K562 (cell line): ENCODE measurements around the gene WDR93. TPM values are rescaled to one million over a fixed set of nuclear protein-coding genes. Genes with fewer than 3 reads are reported as not detected.

Experiments used
- ATAC-seq: fragments of 200-7000 bp; cut with Tn5 transposase; 3 replicates; pipeline ENCODE4 v1.9.1; 2020; ENCODE audit warnings: moderate library complexity
- BruUV-seq: library from RNA; stranded (reverse); fragments of 400-500 nt; replicated peaks from 2 replicates; lab custom pipeline; 2021; lab: Mats Ljungman, UMichigan
- CTCF ChIA-PET: fragments of 300-600 bp; formaldehyde crosslinking; extraction: SDS; loops from one replicate; lab custom pipeline; 2021; ENCODE audit warnings: low intra/inter-chr PET ratio; lab: Yijun Ruan, JAX
- POLR2A ChIA-PET: fragments of 300-600, 350-650 bp; sonication (Branson Sonifier 250); formaldehyde crosslinking; extraction: SDS; loops from one replicate; lab custom pipeline; 2021; ENCODE audit warnings: antibody characterized with exemption, inconsistent platforms; lab: Yijun Ruan, JAX
- DNase-seq, 4 experiments: peaks; one replicate each; pipeline versions ENCODE4 v3.0.0 to v3.0.0-alpha.2; 2011 to 2018; ENCODE audit warnings: low spot score in 3 of 4, mixed read lengths in 3 of 4; ENCODE audit errors: extremely low read depth in 1 of 4
- FAIRE-seq: peaks from 2 replicates; lab custom pipeline; 2011; peaks lifted over from hg19 to GRCh38; lab: Jason Lieb, UNC
- H2AFZ ChIP-seq: 2 replicates; pipeline ENCODE4 v1.6.0; 2011; ENCODE audit warnings: low read depth, low read length, control low read depth, inconsistent platforms
- H3K27ac ChIP-seq: fragments of 200-600 bp; 3 replicates; pipeline ENCODE4 v1.8.0; 2011; ENCODE audit warnings: low read depth, mild to moderate bottlenecking, control low read depth, inconsistent platforms, low read length, moderate library complexity, mixed read lengths; ENCODE audit errors: extremely low read depth
- H3K27me3 ChIP-seq, 2 experiments: fragments of 300-600 bp in 1 of 2; 2 replicates in 1 of 2; 3 replicates in 1 of 2; pipeline versions ENCODE4 v1.6.0 to v1.8.0; 2011; ENCODE audit warnings: inconsistent platforms in 2 of 2, low read length in 2 of 2, mild to moderate bottlenecking in 1 of 2, mixed read lengths in 1 of 2, moderate library complexity in 1 of 2; ENCODE audit not compliant: control insufficient read depth in 2 of 2, insufficient read depth in 2 of 2
- H3K36me3 ChIP-seq: fragments of 300-600 bp; 3 replicates; pipeline ENCODE4 v1.8.0; 2011; ENCODE audit warnings: mild to moderate bottlenecking, low read length, inconsistent platforms; ENCODE audit not compliant: control insufficient read depth, insufficient read depth
- H3K4me1 ChIP-seq, 2 experiments: fragments of 200-600 bp in 1 of 2; replicated peaks in 1 of 2; 2 replicates in 1 of 2; 3 replicates in 1 of 2; pipeline versions ENCODE4 v1.5.1 to v1.8.0; 2011; ENCODE audit warnings: inconsistent platforms in 2 of 2, low read length in 2 of 2, mild to moderate bottlenecking in 1 of 2, mixed read lengths in 1 of 2, moderate library complexity in 1 of 2; ENCODE audit not compliant: control insufficient read depth in 2 of 2, insufficient read depth in 2 of 2
- H3K4me2 ChIP-seq: 2 replicates; pipeline ENCODE4 v1.6.1; 2011; ENCODE audit warnings: low read length, control low read depth, inconsistent platforms, mixed read lengths; ENCODE audit not compliant: insufficient read depth
- H3K4me3 ChIP-seq: fragments of 200-600 bp; sonication (generic), shearing (Covaris generic); 2 replicates; pipeline ENCODE4 v1.5.1; 2016; ENCODE audit warnings: control low read depth, inconsistent platforms
- H3K79me2 ChIP-seq: fragments of 200-600 bp; 3 replicates; pipeline ENCODE4 v1.8.0; 2011; ENCODE audit warnings: low read length, inconsistent platforms; ENCODE audit not compliant: control insufficient read depth, insufficient read depth
- H3K9ac ChIP-seq, 2 experiments: 2 replicates each; pipeline versions ENCODE4 v1.6.0 to v1.6.1; 2011; ENCODE audit warnings: low read depth in 2 of 2, low read length in 2 of 2, control low read depth in 1 of 2, inconsistent platforms in 1 of 2, mild to moderate bottlenecking in 1 of 2, mixed read lengths in 1 of 2; ENCODE audit not compliant: insufficient read depth in 1 of 2
- H3K9me1 ChIP-seq: one replicate; pipeline ENCODE4 v1.6.0; 2011; ENCODE audit warnings: inconsistent platforms, mild to moderate bottlenecking, low read length, moderate library complexity; ENCODE audit not compliant: control insufficient read depth, insufficient read depth
- H3K9me3 ChIP-seq: replicated peaks from 2 replicates; pipeline ENCODE4 v1.5.1; 2011; ENCODE audit warnings: low read depth, low read length, inconsistent platforms; ENCODE audit not compliant: control insufficient read depth, insufficient read depth
- H4K20me1 ChIP-seq: replicated peaks from 2 replicates; pipeline ENCODE4 v1.6.1; 2011; ENCODE audit warnings: low read length, inconsistent platforms, mixed read lengths; ENCODE audit not compliant: control insufficient read depth, insufficient read depth
- ATF6 ChIP-seq: sonication (generic); formaldehyde crosslinking; IDR thresholded peaks from 2 replicates; pipeline ENCODE4 v1.4.0; 2020; ENCODE audit warnings: mild to moderate bottlenecking, missing genetic modification reagents
- BHLHE40 ChIP-seq: IDR thresholded peaks from 2 replicates; pipeline ENCODE4 v1.6.1; 2011; ENCODE audit warnings: low read length, improper control_type of control experiment
- EP400 ChIP-seq: fragments of 450-650 bp; IDR thresholded peaks from 2 replicates; pipeline ENCODE4 v1.6.1; 2017; ENCODE audit warnings: antibody characterized with exemption, mild to moderate bottlenecking, moderate library complexity
- KLF13 ChIP-seq: fragments of 450-650 bp; IDR thresholded peaks from 2 replicates; pipeline ENCODE4 v1.6.1; 2016; ENCODE audit warnings: missing genetic modification characterization, low read depth, mild to moderate bottlenecking, missing compliant biosample characterization, moderate library complexity, borderline replicate concordance
- MIER1 ChIP-seq: fragments of 450-650 bp; IDR thresholded peaks from 2 replicates; pipeline ENCODE4 v1.6.1; 2016; ENCODE audit warnings: antibody characterized with exemption, mild to moderate bottlenecking, low read depth
- NR2C2 ChIP-seq, 2 experiments: fragments of 200-800 bp in 1 of 2; sonication (Bioruptor generic) in 1 of 2; sonication (generic) in 1 of 2; formaldehyde crosslinking in 1 of 2; IDR thresholded peaks; 2 replicates each; pipeline versions ENCODE4 v1.6.1 to v1.8.0; 2016 to 2022; ENCODE audit warnings: mild to moderate bottlenecking in 1 of 2, missing compliant biosample characterization in 1 of 2, missing genetic modification characterization in 1 of 2, missing genetic modification reagents in 1 of 2
- PRPF4 ChIP-seq: fragments of 200-400 bp; formaldehyde crosslinking; IDR thresholded peaks from one replicate; pipeline ENCODE4 v1.6.1; 2017; ENCODE audit warnings: low read length, low read depth, mild to moderate bottlenecking; ENCODE audit not compliant: insufficient read depth, poor library complexity, severe bottlenecking
- THRA ChIP-seq: fragments of 450-650 bp; IDR thresholded peaks from 2 replicates; pipeline ENCODE4 v1.6.1; 2017; ENCODE audit warnings: mild to moderate bottlenecking, moderate library complexity
- ZNF707 ChIP-seq: fragments of 250-450 bp; sonication (Bioruptor Pico); conservative IDR thresholded peaks from 2 replicates; pipeline ENCODE4 v1.8.0; 2022; ENCODE audit warnings: inconsistent platforms, mild to moderate bottlenecking, moderate library complexity
- ZNF778 ChIP-seq: fragments of 450-650 bp; formaldehyde crosslinking; IDR thresholded peaks from 2 replicates; pipeline ENCODE4 v1.4.0; 2020; ENCODE audit warnings: mild to moderate bottlenecking, moderate library complexity
- WGBS: fragments of 100-300 bp; shearing (Covaris generic); methylation state at CpG from one replicate; pipeline ENCODE4 v1.1.6; 2016; ENCODE audit warnings: low coverage, mixed read lengths; ENCODE audit not compliant: insufficient coverage; ENCODE audit errors: missing lambda C conversion rate; 5-methylcytosine and 5-hydroxymethylcytosine counted together
- in situ Hi-C: fragments of 300-500 bp; cut with MboI; formaldehyde crosslinking; loops from 4 replicates; pipeline ENCODE4 v1.15.0; 2018; ENCODE audit warnings: inconsistent platforms, mixed read lengths
- intact Hi-C: fragments of 100-400 bp; cut with micrococcal nuclease; formaldehyde crosslinking; loops from 2 replicates; pipeline ENCODE4 v1.14.2; 2022
- polyA plus RNA-seq, 8 experiments: library from polyadenylated mRNA; depleted of rRNA in 4 of 8; stranded (reverse) in 5 of 8; unstranded in 3 of 8; fragments of >200 nt; fragmentation: Nextera tagmentation in 2 of 8; fragmentation: Illumina TruSeq in 1 of 8; extraction: Ambion mirVana in 2 of 8; extraction: Trizol in 1 of 8; gene quantifications; 2 replicates each; pipeline versions ENCODE4 v1.2.1 to v1.2.3, GENCODE V29; 2011 to 2014; ENCODE audit warnings: inconsistent platforms in 1 of 8, missing spikeins in 1 of 8
- total RNA-seq, 7 experiments: library from RNA; depleted of rRNA in 6 of 7; stranded (reverse); fragments of >200 nt in 6 of 7; fragmentation: Illumina TruSeq in 2 of 7; extraction: Trizol in 2 of 7; gene quantifications; 2 replicates each; pipeline versions ENCODE4 v1.2.1 to v1.2.3, GENCODE V29; 2011 to 2021; ENCODE audit warnings: low replicate concordance in 1 of 7

Gene WDR93
- total and polyA plus RNA-seq, 9 of the 15 experiments (the other 6 are each of a cell fraction or from before 2014, with no cell fraction given): not detected

- Histone ChIP-seq H3K9ac (peak overlapping the region in 1 of 2 experiments; percentile 73; a peak in 2 of 4 replicates), H3K9me3 (no peaks in the 10 kb centered on the region), H3K4me3 (no peak overlapping the region), H3K79me2 (no peaks in the 10 kb centered on the region), H2AFZ (no peak overlapping the region), H3K4me2 (no peak overlapping the region), H3K27me3 (no peaks in the 10 kb centered on the region), H3K4me1 (peaks cover 10 to 23% of the 10 kb centered on the region in 2 experiments; a peak in 4 of 5 replicates), H3K27ac (no peak overlapping the region), H3K9me1 (no peaks in the 10 kb centered on the region), H4K20me1 (no peaks in the 10 kb centered on the region; the same call in 1 of the 2 replicates), H3K36me3 (no peaks in the 10 kb centered on the region)
- DNase-seq (no peak), FAIRE-seq (no peak), ATAC-seq (peak; percentile 15; the same call in 1 of the 3 replicates)
- ChIA-PET CTCF (no interaction called here), POLR2A (interaction anchor here (0.6 to 1.2 kb wide), 3 partner anchors 135 to 1007 kb away, joined by 3 to 4 read pairs (median 4); no protein-coding TSS in a partner anchor)
- TF ChIP-seq ZNF778: no peak
- TF ChIP-seq MIER1: no peak
- intact Hi-C loops: no loop called here
- in situ Hi-C loops: no loop called here
- BruUV-seq: no TSS peak
- 69% methylated on average over 5 of the region's 8 CpGs for WGBS
Measured at GRCh38 chr15:89767411-89767915, 76.9 kb downstream of the WDR93 start.

- no TSS peak for BruUV-seq
- Histone ChIP-seq H2AFZ (peak overlapping the region; percentile 38; the same call in 1 of the 2 replicates), H3K27ac (no peak overlapping the region), H3K4me2 (no peak overlapping the region), H3K79me2 (no peaks in the 10 kb centered on the region), H3K27me3 (no peaks in the 10 kb centered on the region), H3K9ac (peak overlapping the region in 1 of 2 experiments; percentile 78; a peak in 2 of 4 replicates), H3K36me3 (no peaks in the 10 kb centered on the region), H3K9me3 (no peaks in the 10 kb centered on the region), H3K9me1 (no peaks in the 10 kb centered on the region), H3K4me3 (no peak overlapping the region), H3K4me1 (peaks cover 13 to 25% of the 10 kb centered on the region in 2 experiments; a peak in 4 of 5 replicates), H4K20me1 (no peaks in the 10 kb centered on the region; the same call in 1 of the 2 replicates)
- POLR2A ChIA-PET: interaction anchor here (0.6 to 1.2 kb wide), 4 partner anchors 8 to 1006 kb away, joined by 3 to 4 read pairs (median 4); no protein-coding TSS in a partner anchor
- intact Hi-C loops (no loop called here), in situ Hi-C loops (no loop called here)
- DNase-seq (peak in 1 of 4 experiments; percentile 33), ATAC-seq (peak; percentile 55), FAIRE-seq (no peak)
- WGBS: 44% methylated on average over 7 of the region's 7 CpGs
- CTCF ChIA-PET: interaction anchor here (0.6 kb wide), 1 partner anchor 9 kb away, joined by 3 read pairs; no protein-coding TSS in a partner anchor
- no peak for TF ChIP-seq EP400
- peak; percentile 94 for TF ChIP-seq BHLHE40
- TF ChIP-seq KLF13 (tag): no peak
- TF ChIP-seq ZNF707: no peak
- TF ChIP-seq ATF6 (CRISPR knock-in tag): no peak
- TF ChIP-seq THRA: no peak
- TF ChIP-seq PRPF4: no peak
- TF ChIP-seq NR2C2 (CRISPR knock-in tag; IDR thresholded peaks at IDR 0.05): no peak
- peak; percentile 15; the same call in 1 of the 2 replicates for TF ChIP-seq NR2C2 (tag; IDR thresholded peaks at IDR 0.05)
Measured at GRCh38 chr15:89768071-89768500, 77.5 kb downstream of the WDR93 start.
